Coronary artery (tissue), 2 donors: ENCODE results near the gene KCNQ1.

Experiments used
- DNase-seq: peaks from one replicate; pipeline ENCODE4 v3.0.0-alpha.2; 2017; ENCODE audit warnings: low spot score
- H3K27ac ChIP-seq, 2 donors: fragments of 200-600 bp; sonication (generic); one replicate each; pipeline ENCODE4 v1.5.1; 2016 to 2019
- H3K4me3 ChIP-seq: fragments of 200-600 bp; sonication (generic); 2 replicates; pipeline ENCODE4 v1.5.1; 2016; ENCODE audit warnings: mild to moderate bottlenecking, moderate library complexity
- TF ChIP-seq, protein P1 (sequence below): fragments of 200-600 bp; sonication (generic); IDR thresholded peaks from one replicate; pipeline ENCODE4 v1.5.1; 2019; ENCODE audit warnings: antibody characterized with exemption

KCNQ1 gene

DNA sequence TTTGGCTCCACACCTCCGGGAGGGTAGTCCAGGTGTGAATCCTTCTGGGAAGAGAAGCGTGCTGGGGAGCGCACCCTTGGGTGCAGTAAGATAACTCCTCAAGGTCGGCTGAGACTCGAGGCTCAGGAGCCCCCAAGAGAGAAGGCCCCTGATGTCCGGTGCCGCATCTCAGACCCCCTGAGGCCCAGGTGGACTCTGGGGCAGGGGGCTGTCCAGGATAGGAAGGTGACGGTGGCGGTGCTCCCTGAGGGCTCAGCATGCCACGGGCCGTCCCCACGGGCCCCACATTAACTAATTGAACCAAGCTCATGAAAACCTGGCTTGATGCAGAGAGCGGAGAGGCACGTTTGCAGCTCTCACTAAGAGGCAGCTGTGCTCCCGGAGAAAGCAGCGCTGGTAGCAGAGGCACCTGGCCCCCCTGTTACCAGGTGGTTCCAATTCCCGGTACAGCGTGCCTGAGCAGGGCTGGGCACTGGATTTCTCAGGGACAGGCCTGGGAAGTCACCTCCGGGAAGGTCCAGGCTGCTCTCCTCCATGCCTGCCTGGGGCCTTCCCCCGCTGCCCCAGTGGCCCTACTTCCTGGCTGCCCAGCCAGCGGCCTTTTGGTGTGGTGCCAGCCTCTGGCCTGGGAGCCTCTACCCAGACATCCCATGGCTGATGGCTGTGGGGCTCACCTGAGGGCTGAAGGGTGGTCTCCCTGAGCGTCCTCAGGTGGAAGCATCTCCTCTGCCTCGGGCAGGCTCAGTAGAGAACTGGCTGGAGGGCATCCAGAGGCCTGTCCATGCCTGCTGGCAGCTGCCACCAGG is 1.1 kb downstream of the KCNQ1 start:
- Histone ChIP-seq H3K27ac (peak overlapping the region in 1 of 2 donors; percentile 15), H3K4me3 (peak overlapping the region; percentile 65)
- TF ChIP-seq, protein P1, sequence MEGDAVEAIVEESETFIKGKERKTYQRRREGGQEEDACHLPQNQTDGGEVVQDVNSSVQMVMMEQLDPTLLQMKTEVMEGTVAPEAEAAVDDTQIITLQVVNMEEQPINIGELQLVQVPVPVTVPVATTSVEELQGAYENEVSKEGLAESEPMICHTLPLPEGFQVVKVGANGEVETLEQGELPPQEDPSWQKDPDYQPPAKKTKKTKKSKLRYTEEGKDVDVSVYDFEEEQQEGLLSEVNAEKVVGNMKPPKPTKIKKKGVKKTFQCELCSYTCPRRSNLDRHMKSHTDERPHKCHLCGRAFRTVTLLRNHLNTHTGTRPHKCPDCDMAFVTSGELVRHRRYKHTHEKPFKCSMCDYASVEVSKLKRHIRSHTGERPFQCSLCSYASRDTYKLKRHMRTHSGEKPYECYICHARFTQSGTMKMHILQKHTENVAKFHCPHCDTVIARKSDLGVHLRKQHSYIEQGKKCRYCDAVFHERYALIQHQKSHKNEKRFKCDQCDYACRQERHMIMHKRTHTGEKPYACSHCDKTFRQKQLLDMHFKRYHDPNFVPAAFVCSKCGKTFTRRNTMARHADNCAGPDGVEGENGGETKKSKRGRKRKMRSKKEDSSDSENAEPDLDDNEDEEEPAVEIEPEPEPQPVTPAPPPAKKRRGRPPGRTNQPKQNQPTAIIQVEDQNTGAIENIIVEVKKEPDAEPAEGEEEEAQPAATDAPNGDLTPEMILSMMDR = no peak
- no peak for DNase-seq

DNA sequence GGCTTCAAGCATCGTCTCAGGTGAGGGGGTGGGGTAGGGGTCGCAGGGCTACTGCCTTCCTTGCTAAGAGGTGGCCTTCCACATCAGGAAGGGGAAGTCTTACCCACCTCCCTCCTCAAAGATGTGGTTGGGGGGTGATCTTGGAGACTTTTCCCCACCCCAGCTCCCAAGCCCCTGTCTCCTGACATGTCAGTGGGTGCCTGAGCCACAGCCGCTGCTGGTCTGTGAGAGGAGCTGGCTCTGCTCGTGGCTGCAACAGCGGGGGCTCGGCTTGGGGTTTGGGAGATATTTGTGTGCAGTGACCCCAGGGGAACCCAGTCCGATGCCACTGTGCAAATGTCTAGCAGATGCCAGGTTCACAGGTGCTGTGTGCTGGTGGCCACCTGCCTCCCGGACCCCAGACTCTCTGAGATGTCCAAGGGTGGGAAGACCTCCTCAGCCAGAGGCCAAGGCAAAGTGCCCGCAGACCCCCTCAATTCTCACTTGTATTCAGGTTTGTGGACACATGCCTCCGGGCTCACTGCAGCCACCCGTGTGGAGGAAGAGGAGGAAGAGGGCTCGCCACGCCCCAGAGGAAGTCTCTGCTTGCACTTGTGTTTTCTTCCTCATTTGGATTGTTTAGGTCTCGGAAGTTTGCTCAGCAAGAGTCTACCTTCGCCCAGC is 1.9 kb downstream of the KCNQ1 start:
- no peak for DNase-seq
- Histone ChIP-seq H3K4me3 (peak overlapping the region; percentile 65), H3K27ac (peak overlapping the region in 1 of 2 donors; percentile 37)
- TF ChIP-seq, protein P1 = no peak

DNA sequence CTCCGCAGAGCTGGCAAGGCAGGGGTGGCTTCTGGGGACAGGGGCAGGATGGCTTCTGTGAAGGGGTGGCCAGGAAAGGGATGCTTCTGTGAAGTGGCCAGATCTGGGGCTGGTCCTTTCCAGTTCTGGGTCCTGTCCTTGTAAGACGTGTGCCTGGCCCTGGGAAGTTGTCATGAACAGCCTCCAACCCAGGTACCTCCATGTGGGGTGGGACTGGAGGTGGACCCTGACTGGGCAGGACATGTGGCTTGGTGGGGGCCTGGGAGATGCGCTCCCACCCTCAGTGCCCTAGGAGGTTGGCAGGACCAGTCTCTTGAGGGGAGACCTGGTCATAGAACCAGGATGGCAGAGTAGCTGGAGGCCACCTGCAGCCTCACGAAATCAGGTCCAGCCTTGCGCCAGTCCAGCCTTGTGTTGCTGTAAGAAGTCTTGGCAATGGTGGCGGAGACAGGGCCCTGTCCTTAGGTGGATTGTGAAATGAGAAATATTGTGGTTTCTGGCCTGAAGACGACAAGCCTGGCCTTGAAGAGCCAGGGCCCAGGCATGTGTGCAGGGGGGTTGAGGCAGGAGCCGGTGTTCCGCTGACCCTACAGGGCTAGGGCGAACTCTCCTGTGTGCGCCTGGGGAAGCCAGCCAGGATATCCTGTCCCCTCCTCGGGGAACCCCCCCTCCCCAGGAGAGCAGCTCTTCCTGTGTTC is 2.6 kb downstream of the KCNQ1 start:
- peak overlapping the region; percentile 36 for H3K4me3 ChIP-seq
- DNase-seq = no peak
- H3K27ac ChIP-seq = peak overlapping the region in 1 of 2 donors; percentile 37
- TF ChIP-seq, protein P1 = no peak

DNA sequence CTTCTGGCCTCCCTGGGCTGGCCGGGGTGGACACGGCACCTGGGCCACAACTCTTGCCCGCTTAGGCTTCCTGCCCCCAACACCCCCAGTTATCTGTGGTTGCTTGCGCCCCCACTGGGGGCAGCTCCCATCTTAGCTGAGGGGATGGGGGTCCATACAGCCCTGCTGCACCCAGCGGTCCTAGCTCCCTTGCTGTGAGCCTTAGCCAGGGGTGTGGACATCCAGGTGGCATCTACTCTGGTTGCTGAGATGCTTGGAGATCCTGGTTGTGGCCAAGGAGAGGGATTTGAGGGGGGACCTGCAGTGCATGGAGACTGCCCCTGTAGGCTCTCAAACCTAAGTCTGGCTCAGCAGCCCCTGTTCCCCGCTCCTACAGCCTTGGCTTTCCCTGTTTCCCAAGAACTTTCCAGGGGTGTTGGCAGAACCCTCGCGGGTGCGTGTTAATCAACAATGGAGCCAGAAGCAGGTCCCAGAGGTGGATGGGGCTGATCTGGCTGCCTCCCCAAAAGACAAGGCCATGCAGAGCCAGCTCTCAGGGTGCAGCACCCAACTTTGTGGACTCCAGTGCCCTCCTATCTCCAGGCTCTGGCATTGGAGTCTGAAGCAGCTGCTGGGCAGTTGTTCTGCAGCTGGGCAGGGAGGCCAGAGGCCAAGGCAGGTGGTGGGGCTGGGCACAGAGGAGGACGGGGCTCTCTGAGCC is 3.3 kb downstream of the KCNQ1 start:
- DNase-seq = no peak
- Histone ChIP-seq H3K27ac (no peak overlapping the region), H3K4me3 (peak overlapping the region; percentile 36)
- TF ChIP-seq, protein P1 = no peak

DNA sequence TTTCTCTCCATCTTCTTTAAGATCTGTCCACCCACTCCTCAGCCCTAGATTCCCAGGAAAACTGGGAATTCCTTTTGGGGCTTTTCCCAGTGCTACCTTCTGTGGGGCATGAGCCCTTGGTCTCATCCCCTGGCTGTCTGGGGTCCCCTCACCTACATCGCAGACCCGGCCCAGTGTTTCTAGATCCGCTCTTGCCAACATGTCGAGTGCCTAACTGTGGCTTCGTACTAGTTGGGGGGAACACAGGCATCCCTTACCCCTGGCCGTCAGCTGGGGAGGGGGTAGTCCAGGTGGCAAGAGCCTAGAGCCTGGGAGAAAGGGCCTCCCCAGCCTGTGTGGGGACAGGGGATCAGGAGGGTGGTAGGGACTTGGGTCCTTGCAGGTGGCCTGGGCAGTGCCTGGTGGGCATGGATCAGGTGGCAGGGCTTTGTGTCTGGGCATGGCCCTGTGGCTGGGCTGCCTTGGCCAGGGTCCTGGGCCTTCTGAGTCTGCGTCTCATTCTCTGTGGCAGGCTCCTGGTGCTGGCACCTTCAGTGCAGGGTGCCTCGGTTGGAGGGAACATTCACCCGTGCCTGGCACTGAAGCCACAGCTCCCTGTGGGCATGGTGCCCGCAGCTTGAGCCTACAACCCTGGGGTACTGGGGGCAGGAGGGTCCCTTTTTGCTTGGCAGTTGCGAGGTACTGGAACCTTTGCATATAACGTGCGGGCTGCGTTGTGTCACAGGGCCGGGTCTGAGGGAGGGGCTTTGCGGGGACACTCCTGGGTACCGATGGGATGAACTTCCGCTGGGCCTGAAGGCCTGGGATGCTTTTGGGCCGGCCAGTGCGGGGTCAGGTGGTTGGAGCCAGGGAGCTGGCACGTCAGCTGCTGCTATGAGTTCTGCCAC is 4.1 kb downstream of the KCNQ1 start:
- no peak for DNase-seq
- no peak overlapping the region for H3K27ac ChIP-seq
- TF ChIP-seq, protein P1 = no peak

More for the DNA sequence above, 4.1 kb downstream of the KCNQ1 start:
- H3K4me3 ChIP-seq = no peak overlapping the region
